Measurements from ENCODE around the gene NACC1.

GRCh38 chr19:13072188-13072908 is 45.7 kb upstream of the NACC1 start:
- TF ChIP-seq EP300 (IDR thresholded peaks at IDR 0.05) (no peak), CTCF (IDR thresholded peaks at IDR 0.05) (no peak), POLR2A (IDR thresholded peaks at IDR 0.05) (no peak)

All from ovary (tissue), 3 donors.